IPS-11a (cell line): ENCODE results near the gene INO80C.
A peak's percentile ranks its signal among the peaks of the same experiment; 100 is the strongest.

ENCODE experiments used
- H3K4me3 ChIP-seq: one replicate; pipeline ENCODE4 v1.5.1; 2013; ENCODE audit warnings: low read depth, low read length, control low read depth

Gene INO80C

GRCh38 chr18:35513181-35513936, 15.6 kb upstream of the INO80C start:
- no peak overlapping the region for H3K4me3 ChIP-seq

GRCh38 chr18:35512761-35513160, 15.0 kb upstream of the INO80C start:
- H3K4me3 ChIP-seq: no peak overlapping the region

- no peak overlapping the region for H3K4me3 ChIP-seq
Measured at GRCh38 chr18:35511833-35512232, 14.1 kb upstream of the INO80C start.

DNA sequence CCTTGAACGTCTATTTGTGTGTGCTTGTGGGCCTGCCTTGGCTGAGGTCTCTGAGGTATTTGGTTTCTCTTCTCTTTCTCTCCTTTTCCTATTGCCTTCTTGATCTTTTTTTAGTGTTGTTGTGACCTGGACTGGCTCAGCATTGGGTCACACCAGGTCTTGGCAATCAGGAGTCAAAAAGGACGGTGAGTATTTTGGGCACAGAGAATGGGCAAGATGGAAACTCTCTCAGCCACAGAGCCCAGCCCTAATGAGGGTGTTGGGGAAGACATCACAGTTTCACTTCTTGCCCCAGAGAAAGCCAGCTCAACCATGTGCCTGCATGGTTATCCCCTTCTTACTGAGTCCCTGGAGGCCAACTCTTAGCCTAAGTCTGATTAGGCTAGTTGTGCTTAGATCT, 13.7 kb upstream of the INO80C start:
- no peak overlapping the region for H3K4me3 ChIP-seq

DNA sequence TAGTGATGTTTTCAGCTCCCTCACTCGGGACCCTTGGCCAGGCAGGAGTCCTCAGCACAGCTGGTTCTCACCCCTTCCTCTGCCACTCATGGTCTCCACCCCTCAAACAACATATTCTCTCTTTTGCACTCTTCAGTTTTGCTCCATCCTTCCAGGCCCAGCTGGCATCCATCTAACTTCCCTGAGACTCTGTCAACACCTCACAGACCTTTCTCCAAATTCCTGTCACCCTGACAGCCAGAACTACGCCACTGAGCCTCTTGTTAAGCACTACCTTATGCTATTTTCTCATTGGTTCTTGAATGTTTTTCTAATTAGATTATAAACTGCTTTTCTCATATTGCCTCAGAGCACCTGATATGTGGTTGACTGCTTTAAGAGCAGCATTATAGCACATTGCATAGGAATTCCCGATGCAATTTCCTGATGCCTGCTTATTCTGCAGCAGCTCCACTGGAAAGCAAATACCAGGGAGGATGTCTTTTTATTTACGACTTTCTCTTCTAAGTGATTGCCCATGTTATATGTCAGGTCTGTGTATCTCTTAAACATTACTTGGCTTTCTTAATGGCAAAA, 12.4 kb upstream of the INO80C start:
- no peak overlapping the region for H3K4me3 ChIP-seq

DNA sequence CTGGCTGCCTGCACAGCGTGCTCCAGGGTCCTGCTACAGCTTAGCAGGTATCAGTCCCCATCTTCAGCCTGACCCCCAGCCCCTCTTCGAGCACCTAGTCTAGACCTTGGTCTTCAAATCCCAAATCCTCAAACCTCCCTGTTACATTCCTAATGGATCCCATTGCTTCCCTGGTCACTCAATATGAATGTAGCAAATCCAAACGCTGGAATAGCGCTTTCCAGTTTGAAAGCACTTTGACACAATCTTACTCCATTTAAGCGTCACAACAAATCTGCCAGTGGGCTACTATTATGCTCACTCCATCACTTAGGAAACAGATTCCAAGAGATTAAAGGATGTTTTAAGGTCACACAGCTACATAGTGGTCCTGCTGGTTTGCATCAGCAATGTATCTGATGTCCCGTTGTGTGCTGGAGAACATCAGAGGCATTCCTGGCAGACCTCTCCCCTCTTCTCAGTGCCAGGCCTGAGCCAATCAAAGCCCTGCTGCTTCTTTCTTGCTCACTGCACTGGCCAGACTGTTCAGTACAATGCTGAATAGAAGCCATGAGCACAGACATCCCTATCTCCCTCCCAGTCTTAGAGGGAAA, 11.1 kb upstream of the INO80C start:
- H3K4me3 ChIP-seq: no peak overlapping the region

DNA sequence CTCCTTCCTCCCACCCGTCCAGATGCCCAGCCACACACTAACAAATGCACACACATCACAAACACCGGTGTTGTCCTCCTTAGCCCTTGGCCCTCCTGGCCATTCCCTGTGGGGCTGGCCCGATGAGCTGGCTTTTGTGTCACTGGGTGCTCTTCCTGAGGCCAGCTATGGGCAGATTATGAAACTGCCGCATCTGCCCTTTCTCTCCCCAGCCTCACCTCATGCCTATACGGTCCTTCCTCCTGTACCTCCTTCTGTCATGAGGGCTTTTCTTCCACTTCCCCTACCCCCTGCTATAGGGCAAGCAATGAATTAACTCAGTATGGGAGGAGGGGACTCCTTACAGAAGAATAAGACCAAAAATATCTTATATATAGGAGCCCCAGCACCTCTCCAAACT, 10.3 kb upstream of the INO80C start:
- no peak overlapping the region for H3K4me3 ChIP-seq

DNA sequence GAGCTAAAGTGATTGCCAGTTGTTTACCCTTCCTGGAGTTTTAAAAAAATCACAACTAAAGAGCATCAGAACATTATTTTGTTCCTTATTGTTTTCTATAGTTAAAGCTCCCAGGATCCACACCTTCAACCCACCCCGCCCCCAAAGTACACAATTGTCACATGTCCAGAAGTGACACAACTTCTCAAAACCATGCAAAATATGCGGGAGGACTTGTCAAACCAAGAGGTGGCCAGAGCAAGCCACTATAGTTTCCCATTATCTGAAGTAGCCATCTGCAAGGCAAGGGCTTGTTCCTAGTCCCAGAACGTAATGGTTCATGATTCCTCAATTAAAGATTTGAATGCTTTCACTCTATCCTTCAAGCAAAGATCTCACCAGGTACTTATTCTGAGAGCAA, 9.9 kb upstream of the INO80C start:
- H3K4me3 ChIP-seq: no peak overlapping the region

DNA sequence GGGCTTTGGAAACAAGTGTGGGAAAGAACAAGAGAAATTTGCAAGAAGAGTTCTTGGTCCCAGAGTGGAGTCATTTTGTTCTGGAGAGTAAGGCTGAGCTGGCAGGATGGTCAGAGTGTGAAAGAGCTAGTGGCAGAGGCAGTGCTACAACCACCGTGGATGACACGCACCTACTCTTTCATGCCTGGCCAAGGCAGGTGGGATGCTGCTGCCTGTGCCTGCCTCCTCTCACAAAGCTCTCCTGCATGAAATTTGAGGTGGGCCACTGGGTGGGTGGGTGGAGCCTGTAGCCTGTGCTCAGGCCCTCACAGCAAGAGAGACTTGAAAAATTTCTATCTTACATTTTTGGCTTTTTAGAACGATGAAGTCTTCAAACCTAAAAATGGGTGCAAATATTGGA, 9.4 kb upstream of the INO80C start:
- no peak overlapping the region for H3K4me3 ChIP-seq

- no peak overlapping the region for H3K4me3 ChIP-seq
Measured at GRCh38 chr18:35506024-35506712, 8.4 kb upstream of the INO80C start.

GRCh38 chr18:35504996-35505395, 7.2 kb upstream of the INO80C start:
- H3K4me3 ChIP-seq: no peak overlapping the region

DNA sequence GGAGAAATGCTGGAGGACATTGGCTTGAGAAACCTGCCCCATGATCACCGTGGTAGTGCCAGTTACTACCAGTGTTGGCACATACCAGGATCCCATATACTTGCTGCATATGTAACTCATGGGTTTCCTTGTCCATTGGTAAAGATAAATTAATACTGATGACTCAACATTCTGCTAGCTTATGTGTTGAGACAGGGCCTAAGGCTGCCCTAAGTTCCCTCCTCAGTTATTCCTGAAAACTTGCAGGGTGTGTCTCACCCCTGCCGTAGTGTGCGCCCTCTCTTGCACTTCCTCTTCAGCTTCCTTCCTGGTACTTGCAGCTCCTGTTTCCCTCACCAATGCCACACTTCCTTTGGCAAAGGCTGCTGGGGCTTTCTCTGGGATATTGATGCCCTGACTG, 4.3 kb upstream of the INO80C start:
- no peak overlapping the region for H3K4me3 ChIP-seq

DNA sequence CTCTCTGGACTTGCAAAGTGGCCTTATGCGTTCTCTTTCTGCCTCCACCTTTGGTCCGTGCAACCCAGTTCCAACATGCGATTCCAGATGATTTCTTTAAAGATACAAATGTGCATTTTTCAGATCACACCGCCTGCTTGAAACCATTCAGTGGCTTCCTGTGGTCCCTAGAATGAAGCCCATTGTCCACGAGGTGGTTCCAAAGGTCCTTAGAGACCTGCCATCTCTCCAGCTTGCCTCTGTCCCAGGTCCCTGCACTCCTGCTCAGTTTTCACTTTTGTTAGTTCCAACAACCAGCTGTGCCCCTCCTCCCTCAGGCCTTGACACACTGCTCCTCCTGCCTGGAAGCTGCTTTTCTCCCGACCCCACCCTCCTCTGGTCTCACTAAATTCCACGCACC, 3.6 kb upstream of the INO80C start:
- no peak overlapping the region for H3K4me3 ChIP-seq

DNA sequence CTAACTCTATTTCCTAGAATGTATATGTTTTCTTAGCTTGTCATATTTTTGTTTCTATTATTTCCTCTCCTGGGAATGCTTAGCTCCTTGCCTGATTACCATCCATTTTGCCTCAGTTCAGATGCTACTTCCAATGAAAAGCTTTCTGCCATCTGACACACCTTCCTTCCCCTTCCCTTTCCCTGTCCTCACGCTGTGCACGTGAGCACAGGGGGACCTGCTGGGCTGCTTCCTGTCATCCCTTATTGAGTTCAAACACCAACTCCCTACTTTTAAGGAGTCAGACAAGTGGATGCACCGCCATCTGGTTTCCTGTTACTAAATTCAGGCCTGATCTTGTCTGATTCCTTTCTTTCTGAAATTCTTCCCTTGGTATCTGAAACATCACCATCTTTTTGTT, 2.4 kb upstream of the INO80C start:
- no peak overlapping the region for H3K4me3 ChIP-seq

GRCh38 chr18:35497027-35497369, 762 bp downstream of the INO80C start:
- H3K4me3 ChIP-seq: peak overlapping the region; percentile 89

GRCh38 chr18:35495536-35496314, 2.0 kb downstream of the INO80C start:
- H3K4me3 ChIP-seq: no peak overlapping the region

DNA sequence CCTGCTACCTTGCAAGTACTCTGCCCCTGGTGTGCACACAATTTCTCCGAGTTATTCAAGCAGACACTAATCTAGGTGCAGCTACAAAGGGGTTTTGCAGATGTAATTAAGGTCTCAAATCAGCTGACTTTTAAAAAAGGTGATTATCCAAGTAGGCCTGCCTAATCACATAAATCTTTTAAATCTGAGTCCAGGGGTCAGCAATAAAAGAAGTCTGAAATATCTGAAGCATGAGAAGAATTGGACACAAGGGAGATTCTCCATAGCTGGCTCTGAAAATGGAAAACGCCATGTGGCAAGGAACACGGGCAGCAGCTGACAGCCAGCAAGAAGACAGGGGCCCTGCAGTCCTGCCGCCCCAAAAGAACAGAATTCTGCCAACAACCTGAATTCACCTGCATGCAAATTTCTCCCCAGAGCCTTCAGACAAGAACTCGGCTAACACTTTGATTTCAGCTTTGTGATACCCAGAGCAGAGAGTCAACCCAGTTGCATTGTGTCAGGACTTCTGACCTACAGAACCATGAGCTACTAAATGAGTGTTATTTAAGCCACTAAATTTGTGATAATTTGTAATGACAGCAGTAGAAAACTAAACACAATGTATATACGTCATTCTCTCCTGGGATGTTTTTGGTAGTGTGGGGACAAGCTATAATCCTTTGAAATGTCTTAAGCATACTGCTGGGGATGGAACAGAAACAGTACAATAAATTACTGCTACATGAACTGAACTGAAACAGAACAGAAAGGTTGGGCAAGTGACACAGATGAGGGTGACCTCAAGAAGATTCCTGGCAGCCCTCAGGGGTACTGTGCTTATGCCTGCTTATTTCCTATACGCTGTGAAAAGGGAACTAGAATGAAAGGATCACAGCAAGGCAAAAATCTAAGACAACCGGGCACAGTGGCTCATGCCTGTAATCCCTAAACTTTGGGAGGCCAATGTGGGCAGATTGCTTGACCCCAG, 3.2 kb downstream of the INO80C start:
- H3K4me3 ChIP-seq: no peak overlapping the region

GRCh38 chr18:35491700-35492077, 6.1 kb downstream of the INO80C start:
- no peak overlapping the region for H3K4me3 ChIP-seq

DNA sequence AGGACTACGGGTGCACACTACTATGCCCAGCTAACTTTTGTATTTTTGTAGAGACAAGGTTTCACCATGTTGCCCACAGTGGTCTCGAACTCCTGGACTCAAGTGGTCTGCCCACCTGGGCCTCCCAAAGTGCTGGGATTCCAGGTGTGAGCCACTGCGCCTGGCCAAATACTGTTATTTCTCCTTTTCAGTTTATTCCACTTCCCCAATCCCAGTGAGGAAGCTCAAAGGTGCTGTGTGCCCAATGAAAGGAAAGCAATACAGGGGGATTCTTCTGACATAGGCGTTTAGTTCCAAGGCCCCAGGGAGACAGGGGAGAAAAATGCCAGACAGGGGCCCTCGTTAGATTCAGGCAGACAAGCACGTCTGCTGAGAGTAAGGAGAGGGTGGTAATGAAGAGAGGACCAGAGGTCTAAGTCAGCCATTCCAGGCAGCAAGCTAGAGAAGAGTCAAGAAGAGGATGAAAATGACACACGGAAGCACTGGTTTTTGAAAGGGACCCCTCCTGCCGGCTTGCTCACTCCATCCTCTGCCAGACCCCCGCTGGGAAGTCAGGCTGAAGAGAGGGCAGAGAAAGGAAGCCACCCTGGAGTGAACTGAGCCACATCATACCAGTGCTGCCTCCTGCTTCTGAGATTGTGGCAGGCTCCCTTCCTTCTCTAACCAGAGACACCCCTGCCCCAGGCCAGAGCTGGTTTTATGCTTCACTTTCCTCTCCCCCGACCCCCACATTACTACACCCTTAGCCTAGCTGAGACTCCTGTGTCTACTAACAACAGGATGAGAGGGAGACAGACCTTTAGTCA, 6.7 kb downstream of the INO80C start:
- H3K4me3 ChIP-seq: no peak overlapping the region
